Activated B cell treated with CpG ODN at 0.5 μM for 24 hours (primary cell): Measurements from ENCODE around the gene MAP3K20. TPM values are rescaled to one million over a fixed set of nuclear protein-coding genes. Genes with fewer than 3 reads are reported as not detected.
A peak's percentile ranks its signal among the peaks of the same experiment; 100 is the strongest.
"Not testable (repeated sequence)": the region's sequence is repeated elsewhere in the genome, so short reads cannot be mapped to it uniquely, and the experiment has no call there.

ENCODE experiments used
- ATAC-seq: fragments of 200-7000 bp; cut with Tn5 transposase; one replicate; pipeline ENCODE4 v1.10.0; 2021; ENCODE audit warnings: low read depth, mild to moderate bottlenecking, moderate library complexity
- CTCF ChIA-PET: fragments of 350-600 bp; sonication (Branson Sonifier 250); formaldehyde crosslinking; loops from one replicate; lab custom pipeline; 2021; ENCODE audit warnings: antibody characterized with exemption; lab: Charles Lee
- POLR2A ChIA-PET: fragments of 350-600 bp; sonication (Branson Sonifier 250); formaldehyde crosslinking; loops from one replicate; lab custom pipeline; 2021; ENCODE audit warnings: antibody characterized with exemption; lab: Charles Lee
- DNase-seq: peaks from one replicate; pipeline ENCODE4 v3.0.0; 2022
- H3K27ac Mint-ChIP-seq: one replicate; pipeline ENCODE4 v1.8.0; 2020; ENCODE audit warnings: mixed read lengths
- H3K27me3 Mint-ChIP-seq: one replicate; pipeline ENCODE4 v1.8.0; 2021; ENCODE audit warnings: mixed read lengths
- H3K36me3 Mint-ChIP-seq: one replicate; pipeline ENCODE4 v1.8.0; 2021; ENCODE audit warnings: low read depth, mixed read lengths
- H3K4me1 Mint-ChIP-seq: one replicate; pipeline ENCODE4 v1.8.0; 2021; ENCODE audit warnings: mixed read lengths
- H3K4me3 Mint-ChIP-seq: one replicate; pipeline ENCODE4 v1.8.0; 2020; ENCODE audit warnings: mild to moderate bottlenecking, mixed read lengths
- H3K9me3 Mint-ChIP-seq: one replicate; pipeline ENCODE4 v1.8.0; 2020; ENCODE audit warnings: mixed read lengths
- CTCF ChIP-seq: fragments of 200-600 bp; IDR thresholded peaks from one replicate; pipeline ENCODE4 v1.8.0; 2022; ENCODE audit warnings: antibody characterized with exemption, mild to moderate bottlenecking
- intact Hi-C: fragments of 100-400 bp; cut with micrococcal nuclease; formaldehyde crosslinking; loops from one replicate; pipeline ENCODE4 v1.15.1; 2024
- total RNA-seq: library from RNA; stranded (reverse); gene quantifications from 2 replicates; pipeline ENCODE4 v1.2.3, GENCODE V29; 2022

Gene MAP3K20
- total RNA-seq, 1 donor from 2014 or later, result 8.7 TPM

GRCh38 chr2:173205375-173205774 is 129.7 kb downstream of the MAP3K20 start:
- DNase-seq, result no peak
- Mint-ChIP-seq H3K36me3 (no peaks in the 10 kb centered on the region), H3K9me3 (no peaks in the 10 kb centered on the region), H3K4me1 (peaks cover 1% of the 10 kb centered on the region), H3K27ac (no peak overlapping the region), H3K27me3 (no peaks in the 10 kb centered on the region), H3K4me3 (no peak overlapping the region)
- ChIA-PET CTCF (interaction anchor here (7.1 kb wide), 1 partner anchor 178 kb away, joined by 188 read pairs; no protein-coding TSS in a partner anchor), POLR2A (no interaction called here)
- TF ChIP-seq CTCF, result no peak
- no peak for ATAC-seq
- intact Hi-C loops, result no loop called here

- ATAC-seq, POLR2A ChIA-PET, H3K27ac Mint-ChIP-seq, H3K27me3 Mint-ChIP-seq, intact Hi-C loops, H3K4me3 Mint-ChIP-seq, H3K4me1 Mint-ChIP-seq, H3K9me3 Mint-ChIP-seq, H3K36me3 Mint-ChIP-seq, DNase-seq: not testable (repeated sequence)
- CTCF ChIA-PET, result interaction anchor here (1.1 to 7.1 kb wide), 2 partner anchors 11 to 179 kb away, joined by 3 to 188 read pairs; no protein-coding TSS in a partner anchor
Observed at GRCh38 chr2:173207124-173207523, 131.5 kb downstream of the MAP3K20 start.

- Mint-ChIP-seq H3K36me3 (no peaks in the 10 kb centered on the region), H3K4me1 (peaks cover 5% of the 10 kb centered on the region), H3K9me3 (no peaks in the 10 kb centered on the region), H3K27ac (no peak overlapping the region), H3K27me3 (no peaks in the 10 kb centered on the region), H3K4me3 (no peak overlapping the region)
- intact Hi-C loops, result loop anchor here (1.0 to 2.0 kb wide), 4 partner anchors 136 to 1134 kb away; partner anchors contain the start of gene MAP3K20
- ChIA-PET CTCF (interaction anchor here (0.6 to 7.1 kb wide), 13 partner anchors 9 to 229 kb away, joined by 3 to 188 read pairs (median 5); no protein-coding TSS in a partner anchor), POLR2A (no interaction called here)
- TF ChIP-seq CTCF, result peak; percentile 72
- no peak for DNase-seq
- ATAC-seq, result peak; percentile 73
Observed at GRCh38 chr2:173210270-173211196, 134.9 kb downstream of the MAP3K20 start.

DNA sequence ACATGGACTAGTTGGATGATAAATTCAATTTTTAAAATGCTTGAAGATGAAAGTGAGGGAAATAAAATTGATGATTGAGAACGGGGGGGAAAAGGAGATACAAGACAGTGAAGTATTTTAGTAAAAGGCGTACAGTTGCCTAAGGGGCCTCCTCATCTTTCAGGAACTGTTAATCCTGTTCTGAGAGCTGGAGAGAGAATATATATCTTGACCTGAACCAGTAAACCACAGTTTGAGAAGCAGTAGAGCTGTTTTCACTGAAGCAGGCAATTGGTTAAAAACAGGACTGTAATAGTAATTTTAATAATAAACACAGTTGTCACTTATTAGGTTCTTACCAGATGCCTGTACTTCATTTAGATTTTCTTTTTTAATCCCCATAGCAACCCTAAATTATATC is 137.5 kb downstream of the MAP3K20 start:
- intact Hi-C loops, result no loop called here
- DNase-seq (no peak), ATAC-seq (no peak)
- CTCF ChIA-PET, result interaction anchor here (1.0 kb wide), 1 partner anchor 185 kb away, joined by 5 read pairs; no protein-coding TSS in a partner anchor
- H3K9me3 Mint-ChIP-seq, result no peaks in the 10 kb centered on the region
- peaks cover 5% of the 10 kb centered on the region for H3K4me1 Mint-ChIP-seq
- POLR2A ChIA-PET, result no interaction called here
- no peak overlapping the region for H3K4me3 Mint-ChIP-seq
- H3K27ac Mint-ChIP-seq, result no peak overlapping the region
- TF ChIP-seq CTCF, result no peak
- H3K36me3 Mint-ChIP-seq, result no peaks in the 10 kb centered on the region
- H3K27me3 Mint-ChIP-seq, result no peaks in the 10 kb centered on the region

- Mint-ChIP-seq H3K4me3 (no peak overlapping the region), H3K27ac (no peak overlapping the region), H3K36me3 (no peaks in the 10 kb centered on the region), H3K27me3 (no peaks in the 10 kb centered on the region), H3K9me3 (no peaks in the 10 kb centered on the region), H3K4me1 (peaks cover 5% of the 10 kb centered on the region)
- no peak for ATAC-seq
- DNase-seq, result no peak
- POLR2A ChIA-PET, result no interaction called here
- intact Hi-C loops, result no loop called here
- no peak for TF ChIP-seq CTCF
- CTCF ChIA-PET, result no interaction called here
Observed at GRCh38 chr2:173214213-173214612, 138.6 kb downstream of the MAP3K20 start.
